GM10248 (cell line): ENCODE results near the gene HOXD1.

Source experiments
- CTCF ChIA-PET: fragments of 300-600 bp; sonication (Branson Sonifier 250); formaldehyde crosslinking; extraction: SDS; loops from one replicate; lab custom pipeline; 2021; ENCODE audit warnings: antibody characterized with exemption; lab: Yijun Ruan, JAX
- POLR2A ChIA-PET: fragments of 350-650 bp; sonication (Branson Sonifier 250); formaldehyde crosslinking; extraction: SDS; loops from one replicate; lab custom pipeline; 2020; ENCODE audit warnings: antibody characterized with exemption; lab: Yijun Ruan, JAX
- DNase-seq: peaks from one replicate; pipeline ENCODE4 v3.0.0; 2012; ENCODE audit errors: extremely low spot score
- TF ChIP-seq, protein P1 (sequence below): IDR thresholded peaks from 2 replicates; pipeline ENCODE4 v1.5.1; 2012; ENCODE audit warnings: mild to moderate bottlenecking, low read depth; ENCODE audit errors: extremely low read depth, missing control alignments, control extremely low read depth

HOXD1 gene

GRCh38 chr2:176160986-176161824 lies 27.3 kb upstream of the HOXD1 start:
- no peak for DNase-seq
- POLR2A ChIA-PET = no interaction called here
- TF ChIP-seq, protein P1, sequence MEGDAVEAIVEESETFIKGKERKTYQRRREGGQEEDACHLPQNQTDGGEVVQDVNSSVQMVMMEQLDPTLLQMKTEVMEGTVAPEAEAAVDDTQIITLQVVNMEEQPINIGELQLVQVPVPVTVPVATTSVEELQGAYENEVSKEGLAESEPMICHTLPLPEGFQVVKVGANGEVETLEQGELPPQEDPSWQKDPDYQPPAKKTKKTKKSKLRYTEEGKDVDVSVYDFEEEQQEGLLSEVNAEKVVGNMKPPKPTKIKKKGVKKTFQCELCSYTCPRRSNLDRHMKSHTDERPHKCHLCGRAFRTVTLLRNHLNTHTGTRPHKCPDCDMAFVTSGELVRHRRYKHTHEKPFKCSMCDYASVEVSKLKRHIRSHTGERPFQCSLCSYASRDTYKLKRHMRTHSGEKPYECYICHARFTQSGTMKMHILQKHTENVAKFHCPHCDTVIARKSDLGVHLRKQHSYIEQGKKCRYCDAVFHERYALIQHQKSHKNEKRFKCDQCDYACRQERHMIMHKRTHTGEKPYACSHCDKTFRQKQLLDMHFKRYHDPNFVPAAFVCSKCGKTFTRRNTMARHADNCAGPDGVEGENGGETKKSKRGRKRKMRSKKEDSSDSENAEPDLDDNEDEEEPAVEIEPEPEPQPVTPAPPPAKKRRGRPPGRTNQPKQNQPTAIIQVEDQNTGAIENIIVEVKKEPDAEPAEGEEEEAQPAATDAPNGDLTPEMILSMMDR = no peak
- CTCF ChIA-PET = interaction anchor here (0.7 to 3.6 kb wide), 8 partner anchors 8 to 732 kb away, joined by 3 to 19 read pairs (median 4); no protein-coding TSS in a partner anchor

- ChIA-PET CTCF (interaction anchor here (0.6 to 3.6 kb wide), 10 partner anchors 9 to 1462 kb away, joined by 3 to 19 read pairs (median 3); no protein-coding TSS in a partner anchor), POLR2A (no interaction called here)
- no peak for DNase-seq
- TF ChIP-seq, protein P1 = no peak
Observed at GRCh38 chr2:176161825-176162626, 26.4 kb upstream of the HOXD1 start.

GRCh38 chr2:176162911-176163671 lies 25.4 kb upstream of the HOXD1 start:
- TF ChIP-seq, protein P1 = no peak
- no peak for DNase-seq
- CTCF ChIA-PET = interaction anchor here (0.6 to 3.6 kb wide), 6 partner anchors 10 to 1463 kb away, joined by 3 to 19 read pairs (median 4); no protein-coding TSS in a partner anchor
- POLR2A ChIA-PET = no interaction called here

DNA sequence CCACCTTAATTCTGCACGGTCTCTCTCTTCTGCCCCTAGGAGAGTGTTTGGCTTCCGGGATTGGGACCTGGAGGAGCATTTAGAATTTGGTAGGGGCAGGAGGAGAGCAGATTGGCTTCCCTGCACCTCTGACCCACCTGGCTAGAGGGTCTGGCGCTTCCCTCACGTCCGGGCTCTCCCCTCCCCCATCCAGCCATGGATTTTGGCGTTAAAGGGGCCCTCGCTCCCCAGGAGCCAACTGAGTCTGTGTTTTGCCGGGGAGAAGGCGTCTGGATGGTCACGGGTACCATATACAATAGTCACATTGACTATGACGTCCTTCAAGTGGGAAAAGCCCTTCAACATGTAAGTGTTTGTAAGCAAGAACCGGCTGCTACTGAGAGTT lies 24.8 kb upstream of the HOXD1 start:
- POLR2A ChIA-PET = no interaction called here
- no peak for DNase-seq
- TF ChIP-seq, protein P1 = no peak

DNA sequence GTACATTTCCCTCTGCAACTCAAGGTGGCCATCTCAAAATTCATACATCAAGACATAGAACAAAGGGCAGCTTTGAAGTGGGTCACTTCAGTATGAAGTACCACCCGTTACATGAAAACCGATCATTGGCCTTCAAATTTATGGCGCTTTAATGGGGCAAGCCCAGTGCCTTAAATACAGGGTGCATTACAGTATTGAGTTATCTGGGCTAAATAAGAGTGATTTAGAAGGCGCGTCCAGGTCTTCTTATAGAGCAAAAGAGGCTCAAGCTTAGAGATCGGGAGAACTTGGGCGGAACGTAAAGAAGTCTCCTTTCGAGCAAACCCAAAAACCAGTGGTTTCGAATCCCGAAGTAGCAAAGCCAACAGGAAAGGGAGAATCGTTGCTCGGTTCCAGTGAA lies 24.3 kb upstream of the HOXD1 start:
- ChIA-PET CTCF (no interaction called here), POLR2A (no interaction called here)
- TF ChIP-seq, protein P1 = no peak
- DNase-seq = no peak

More for the DNA sequence above, 24.8 kb upstream of the HOXD1 start:
- CTCF ChIA-PET = no interaction called here

DNA sequence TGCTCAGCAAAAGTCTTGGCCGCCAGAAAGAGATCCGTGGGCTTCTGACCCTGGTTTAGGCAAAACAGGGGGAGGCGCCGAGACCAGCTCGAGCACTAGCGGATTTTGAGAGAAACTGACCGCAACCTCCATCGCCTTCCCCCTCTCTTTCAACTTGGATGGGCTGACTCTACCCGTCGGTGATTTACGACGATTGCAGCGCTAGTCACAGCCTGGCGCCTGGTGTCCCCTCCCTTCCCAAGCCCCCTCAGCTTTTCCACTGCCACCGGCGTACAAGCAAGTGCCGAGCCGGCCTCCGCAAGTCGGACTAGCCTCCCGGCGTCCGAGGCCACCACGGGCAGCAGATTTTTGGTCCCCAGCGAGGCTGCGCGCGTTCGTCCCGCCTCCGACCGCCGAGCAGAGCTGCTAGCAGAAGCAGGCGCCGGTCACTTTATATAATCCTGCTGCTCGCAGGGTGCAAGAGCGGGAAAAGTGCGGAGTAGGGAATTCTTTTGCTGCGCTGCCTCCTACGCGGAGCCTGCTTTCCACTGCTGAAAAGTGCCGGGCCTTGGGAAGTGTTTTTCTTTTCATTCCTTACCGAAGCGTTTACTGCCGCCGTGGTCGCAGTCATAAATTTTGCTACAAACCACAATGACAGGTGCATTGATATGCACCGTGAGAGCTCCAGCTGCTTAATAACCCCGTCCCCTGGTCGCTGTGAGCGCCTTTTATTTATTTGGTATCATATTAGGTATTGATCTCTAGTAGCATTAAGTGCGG lies 23.7 kb upstream of the HOXD1 start:
- DNase-seq = no peak
- POLR2A ChIA-PET = no interaction called here
- CTCF ChIA-PET = no interaction called here
- TF ChIP-seq, protein P1 = no peak
